ENCODE data around the gene GNB4. TPM values are rescaled to one million over a fixed set of nuclear protein-coding genes. Genes with fewer than 3 reads are reported as not detected.
A peak's percentile ranks its signal among the peaks of the same experiment; 100 is the strongest.

GNB4 gene
- total RNA-seq, 1 experiment from 2014 or later: 83.3 TPM

DNA sequence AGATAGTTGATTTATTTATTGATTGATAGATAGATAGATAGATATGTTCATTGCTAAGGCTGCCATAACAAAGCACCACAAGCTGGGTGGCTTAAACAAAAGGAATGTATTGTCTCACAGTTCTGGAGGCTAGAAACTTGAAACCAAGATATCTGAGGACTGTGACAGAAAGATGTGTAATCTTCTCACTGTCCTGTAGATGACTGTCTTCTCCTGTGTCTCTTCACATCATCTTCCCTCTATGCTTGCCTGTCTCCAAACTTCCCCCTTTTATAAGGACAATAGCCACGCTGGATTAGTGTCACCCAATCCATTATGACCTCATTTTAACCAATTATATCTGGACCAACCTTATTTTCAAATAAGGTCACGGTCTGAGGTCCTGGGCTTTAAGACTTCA lies 40.9 kb downstream of the GNB4 start:
- H3K9me3 ChIP-seq (ENCODE audit: low read depth, low read length, poor library complexity, severe bottlenecking): no peaks in the 10 kb centered on the region
- POLR2A ChIA-PET (ENCODE audit: low non-redundant PET): no interaction called here
- TF ChIP-seq, protein P1, sequence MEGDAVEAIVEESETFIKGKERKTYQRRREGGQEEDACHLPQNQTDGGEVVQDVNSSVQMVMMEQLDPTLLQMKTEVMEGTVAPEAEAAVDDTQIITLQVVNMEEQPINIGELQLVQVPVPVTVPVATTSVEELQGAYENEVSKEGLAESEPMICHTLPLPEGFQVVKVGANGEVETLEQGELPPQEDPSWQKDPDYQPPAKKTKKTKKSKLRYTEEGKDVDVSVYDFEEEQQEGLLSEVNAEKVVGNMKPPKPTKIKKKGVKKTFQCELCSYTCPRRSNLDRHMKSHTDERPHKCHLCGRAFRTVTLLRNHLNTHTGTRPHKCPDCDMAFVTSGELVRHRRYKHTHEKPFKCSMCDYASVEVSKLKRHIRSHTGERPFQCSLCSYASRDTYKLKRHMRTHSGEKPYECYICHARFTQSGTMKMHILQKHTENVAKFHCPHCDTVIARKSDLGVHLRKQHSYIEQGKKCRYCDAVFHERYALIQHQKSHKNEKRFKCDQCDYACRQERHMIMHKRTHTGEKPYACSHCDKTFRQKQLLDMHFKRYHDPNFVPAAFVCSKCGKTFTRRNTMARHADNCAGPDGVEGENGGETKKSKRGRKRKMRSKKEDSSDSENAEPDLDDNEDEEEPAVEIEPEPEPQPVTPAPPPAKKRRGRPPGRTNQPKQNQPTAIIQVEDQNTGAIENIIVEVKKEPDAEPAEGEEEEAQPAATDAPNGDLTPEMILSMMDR (conservative IDR thresholded peaks at IDR 0.05; ENCODE audit: low read depth, low read length): peak; percentile 34; the same call in 1 of the 2 replicates
- TF ChIP-seq EZH2 (IDR thresholded peaks at IDR 0.05; ENCODE audit: borderline replicate concordance, low read depth, low read length, poor library complexity, severe bottlenecking): no peak
- intact Hi-C loops (cut with micrococcal nuclease; ENCODE audit: unreplicated experiment): no loop called here
- no peaks in the 10 kb centered on the region for H3K4me1 ChIP-seq (ENCODE audit: insufficient read depth, low read length, poor library complexity, severe bottlenecking)
- peak; percentile 33 for DNase-seq (ENCODE audit: low spot score)
- no peak overlapping the region for H3K4me3 ChIP-seq (ENCODE audit: low read depth, low read length, poor library complexity, severe bottlenecking)
- CTCF ChIA-PET: no interaction called here
- H3K27me3 ChIP-seq (replicated peaks; ENCODE audit: insufficient read depth, low read depth, low read length, poor library complexity): no peaks in the 10 kb centered on the region
- peaks cover 29% of the 10 kb centered on the region for H3K36me3 ChIP-seq (ENCODE audit: insufficient read depth, low read length, poor library complexity, severe bottlenecking)
- H3K27ac ChIP-seq (ENCODE audit: low read depth, low read length, poor library complexity, severe bottlenecking): no peak overlapping the region
- no TSS peak for BruUV-seq (replicated peaks)

DNA sequence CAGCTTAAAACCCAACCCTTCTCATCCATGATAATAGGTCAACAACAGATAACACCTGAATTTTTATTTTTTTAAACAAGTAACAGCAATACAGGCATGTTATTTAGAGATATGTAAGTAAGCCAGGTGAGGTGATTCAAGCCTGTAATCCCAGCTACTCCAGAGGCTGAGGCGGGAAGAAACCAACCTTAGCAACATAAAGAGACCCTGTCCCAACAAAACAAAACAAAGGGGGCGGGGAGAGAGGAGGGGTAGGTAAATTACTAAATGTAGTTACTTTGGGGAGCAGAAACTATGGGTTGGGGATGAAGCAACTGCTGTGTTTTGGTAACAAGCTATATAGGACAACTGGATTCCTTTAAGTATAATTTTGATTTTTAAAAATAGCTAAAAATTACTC lies 47.0 kb downstream of the GNB4 start:
- no peak overlapping the region for H3K27ac ChIP-seq (ENCODE audit: low read depth, low read length, poor library complexity, severe bottlenecking)
- no peak overlapping the region for H3K4me3 ChIP-seq (ENCODE audit: low read depth, low read length, poor library complexity, severe bottlenecking)
- H3K9me3 ChIP-seq (ENCODE audit: low read depth, low read length, poor library complexity, severe bottlenecking): no peaks in the 10 kb centered on the region
- H3K4me1 ChIP-seq (ENCODE audit: insufficient read depth, low read length, poor library complexity, severe bottlenecking): no peaks in the 10 kb centered on the region
- H3K27me3 ChIP-seq (replicated peaks; ENCODE audit: insufficient read depth, low read depth, low read length, poor library complexity): no peaks in the 10 kb centered on the region
- intact Hi-C loops (cut with micrococcal nuclease; ENCODE audit: unreplicated experiment): no loop called here
- POLR2A ChIA-PET (ENCODE audit: low non-redundant PET): no interaction called here
- no TSS peak for BruUV-seq (replicated peaks)
- H3K36me3 ChIP-seq (ENCODE audit: insufficient read depth, low read length, poor library complexity, severe bottlenecking): peaks cover 38% of the 10 kb centered on the region
- CTCF ChIA-PET: no interaction called here
- no peak for TF ChIP-seq EZH2 (IDR thresholded peaks at IDR 0.05; ENCODE audit: borderline replicate concordance, low read depth, low read length, poor library complexity, severe bottlenecking)
- TF ChIP-seq, protein P1 (conservative IDR thresholded peaks at IDR 0.05; ENCODE audit: low read depth, low read length): no peak
- DNase-seq (ENCODE audit: low spot score): no peak

DNA sequence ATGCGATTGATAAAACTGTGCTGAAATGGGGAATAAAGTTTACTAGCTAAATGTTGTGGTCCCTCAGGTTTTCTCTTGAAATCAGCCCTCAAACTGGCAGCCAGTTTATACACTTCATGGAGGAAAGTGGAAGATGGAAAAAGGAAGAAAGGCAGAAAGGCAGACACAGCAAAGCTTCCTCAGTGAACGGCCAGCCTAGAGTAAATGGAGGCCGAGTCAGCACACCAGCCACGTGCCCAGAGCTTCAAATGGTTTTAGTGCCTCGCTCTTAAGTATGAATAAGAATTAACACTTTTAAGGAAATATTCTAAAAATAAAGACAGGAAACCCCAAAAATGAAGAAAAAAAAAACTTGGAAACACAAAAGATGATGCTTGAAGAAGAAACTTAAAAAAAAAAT lies 48.3 kb downstream of the GNB4 start:
- Histone ChIP-seq H3K27ac (ENCODE audit: low read depth, low read length, poor library complexity, severe bottlenecking) (no peak overlapping the region), H3K36me3 (ENCODE audit: insufficient read depth, low read length, poor library complexity, severe bottlenecking) (peaks cover 38% of the 10 kb centered on the region), H3K9me3 (ENCODE audit: low read depth, low read length, poor library complexity, severe bottlenecking) (no peaks in the 10 kb centered on the region), H3K4me1 (ENCODE audit: insufficient read depth, low read length, poor library complexity, severe bottlenecking) (no peaks in the 10 kb centered on the region), H3K27me3 (replicated peaks; ENCODE audit: insufficient read depth, low read depth, low read length, poor library complexity) (no peaks in the 10 kb centered on the region), H3K4me3 (ENCODE audit: low read depth, low read length, poor library complexity, severe bottlenecking) (no peak overlapping the region)
- DNase-seq (ENCODE audit: low spot score): no peak
- ChIA-PET CTCF (no interaction called here), POLR2A (ENCODE audit: low non-redundant PET) (interaction anchor here (0.6 kb wide), 1 partner anchor 42 kb away, joined by 5 read pairs; no protein-coding TSS in a partner anchor)
- BruUV-seq (replicated peaks): no TSS peak
- intact Hi-C loops (cut with micrococcal nuclease; ENCODE audit: unreplicated experiment): no loop called here
- TF ChIP-seq EZH2 (IDR thresholded peaks at IDR 0.05; ENCODE audit: borderline replicate concordance, low read depth, low read length, poor library complexity, severe bottlenecking): no peak
- TF ChIP-seq, protein P1 (conservative IDR thresholded peaks at IDR 0.05; ENCODE audit: low read depth, low read length): no peak
